ENCODE data around the gene NPY1R.

The NPY1R gene

GRCh38 chr4:163279713-163280112 is 52.7 kb downstream of the NPY1R start:
- DNase-seq (ENCODE audit: low read depth), result no peak
- no peak for TF ChIP-seq CTCF (IDR thresholded peaks at IDR 0.05; ENCODE audit: insufficient read depth, low read depth, low read length, missing control alignments)
- H3K4me3 ChIP-seq (ENCODE audit: low read length), result no peak overlapping the region

GRCh38 chr4:163274861-163275260 is 57.5 kb downstream of the NPY1R start:
- no peak overlapping the region for H3K4me3 ChIP-seq (ENCODE audit: low read length)
- DNase-seq (ENCODE audit: low read depth), result no peak
- TF ChIP-seq CTCF (IDR thresholded peaks at IDR 0.05; ENCODE audit: insufficient read depth, low read depth, low read length, missing control alignments), result no peak
